ENCODE results near the gene MEG3. TPM values are rescaled to one million over a fixed set of nuclear protein-coding genes. Genes with fewer than 3 reads are reported as not detected.

MEG3 gene
- total and polyA plus RNA-seq, 2 of the 8 experiments (the other 6 are each of a cell fraction or from before 2014, with no cell fraction given), result 0.17 to 1.1 TPM

- Histone ChIP-seq H3K56ac (replicated peaks; ENCODE audit: insufficient read length, low read depth, low read length) (no peak overlapping the region), H3K23ac (ENCODE audit: insufficient read length) (no peak overlapping the region), H2AFZ (ENCODE audit: low read length) (no peak overlapping the region), H2BK12ac (ENCODE audit: low read depth, low read length) (no peak overlapping the region), H2BK120ac (replicated peaks; ENCODE audit: low read depth, low read length) (no peak overlapping the region), H3K4ac (replicated peaks; ENCODE audit: insufficient read length, low read depth, low read length) (no peak overlapping the region), H3K27me3 (replicated peaks in 1 of 4; ENCODE audit: control insufficient read depth in 3 of 4, extremely low read depth in 1 of 4, insufficient read depth in 3 of 4, low read length in 3 of 4) (no peaks in the 10 kb centered on the region; a peak in 2 of 7 replicates), H3K79me2 (ENCODE audit: control insufficient read depth in 1 of 2, insufficient read depth in 2 of 2, low read length in 2 of 2) (no peaks in the 10 kb centered on the region), H3K18ac (ENCODE audit: extremely low read depth, low read length) (no peak overlapping the region; the same call in 1 of the 2 replicates), H3K23me2 (ENCODE audit: low read depth, low read length) (no peaks in the 10 kb centered on the region), H2AK5ac (ENCODE audit: low read depth, low read length) (no peak overlapping the region), H3K4me2 (ENCODE audit: insufficient read depth in 1 of 2, low read depth in 2 of 2, low read length in 2 of 2) (no peak overlapping the region), H2BK15ac (ENCODE audit: low read length) (no peak overlapping the region), H3K27ac (ENCODE audit: low read depth, low read length) (no peak overlapping the region), H3K9me3 (ENCODE audit: insufficient read depth in 2 of 2, low read depth in 1 of 2, low read length in 1 of 2) (no peaks in the 10 kb centered on the region), H2BK20ac (ENCODE audit: low read length) (no peak overlapping the region; the same call in 1 of the 2 replicates), H3K4me3 (ENCODE audit: extremely low read depth in 1 of 4, insufficient read depth in 2 of 4, low read depth in 3 of 4, low read length in 4 of 4) (no peak overlapping the region), H4K91ac (replicated peaks; ENCODE audit: insufficient read length, low read length) (no peak overlapping the region), H4K20me1 (replicated peaks in 1 of 2; ENCODE audit: control insufficient read depth in 1 of 2, insufficient read depth in 2 of 2, low read length in 2 of 2) (no peaks in the 10 kb centered on the region), H3K9ac (replicated peaks in 1 of 4; ENCODE audit: extremely low read depth in 1 of 4, low read depth in 3 of 4, low read length in 3 of 4) (no peak overlapping the region), H3K14ac (ENCODE audit: insufficient read length) (no peak overlapping the region), H4K8ac (ENCODE audit: extremely low read depth, insufficient read depth, low read length) (no peak overlapping the region), H3K36me3 (ENCODE audit: control insufficient read depth in 2 of 4, insufficient read depth in 4 of 4, low read length in 3 of 4) (no peaks in the 10 kb centered on the region), H3K79me1 (ENCODE audit: low read depth, low read length) (no peaks in the 10 kb centered on the region), H3K4me1 (replicated peaks in 1 of 4; ENCODE audit: control insufficient read depth in 3 of 4, insufficient read depth in 4 of 4, low read length in 3 of 4) (peaks cover 0 to 33% (median 21%) of the 10 kb centered on the region in 4 experiments; a peak in 6 of 7 replicates), H2BK5ac (ENCODE audit: low read depth, low read length) (no peak overlapping the region), H4K5ac (ENCODE audit: insufficient read length, low read depth, low read length) (no peak overlapping the region)
- TF ChIP-seq ZNF274 (IDR thresholded peaks at IDR 0.05; ENCODE audit: borderline replicate concordance, extremely low read depth, low read length), result no peak
- TF ChIP-seq SIX5 (IDR thresholded peaks at IDR 0.05; ENCODE audit: low read depth, low read length), result no peak
- CTCF ChIA-PET (ENCODE audit: partially characterized antibody), result interaction anchor here (1.0 to 2.0 kb wide), 9 partner anchors 8 to 404 kb away, joined by 3 to 11 read pairs (median 4); no protein-coding TSS in a partner anchor
- WGBS, 2 experiments (ENCODE audit: extremely low coverage in 1 of 2, insufficient coverage in 1 of 2, insufficient read length in 1 of 2, insufficient replicate concordance in 2 of 2, low coverage in 1 of 2, low lambda C conversion rate in 2 of 2, missing lambda C conversion rate in 1 of 2), result 83% methylated on average over 8 of the region's 8 CpGs; no CpG with 5 or more reads in 1 of the 2 experiments
- POLR2A ChIA-PET (ENCODE audit: partially characterized antibody), result no interaction called here
- DNase-seq (ENCODE audit: low read depth in 1 of 2, low spot score in 2 of 2) (no peak), FAIRE-seq (no peak)
These were observed 16.9 kb downstream of the MEG3 start for GRCh38 chr14:100842799-100843198.

Data from H1 (cell line).